GM23338 (cell line): ENCODE data around the gene GREB1L. TPM values are rescaled to one million over a fixed set of nuclear protein-coding genes. Genes with fewer than 3 reads are reported as not detected.

Experiments used
- ATAC-seq: fragments of 200-7000 bp; cut with Tn5 transposase; 3 replicates; pipeline ENCODE4 v1.9.1; 2020
- DNase-seq: peaks from one replicate; pipeline ENCODE4 v3.0.0-alpha.2; 2015; ENCODE audit warnings: low spot score
- H2AFZ ChIP-seq: fragments of 200-600 bp; sonication (generic); 2 replicates; pipeline ENCODE4 v1.8.0; 2016; ENCODE audit warnings: antibody characterized with exemption, mild to moderate bottlenecking, moderate library complexity
- H3F3A ChIP-seq: fragments of 200-600 bp; sonication (generic); replicated peaks from 2 replicates; pipeline ENCODE4 v1.8.0; 2017; ENCODE audit warnings: antibody characterized with exemption, mixed run types, low read depth
- H3K27ac ChIP-seq: fragments of 200-600 bp; sonication (generic); 2 replicates; pipeline ENCODE4 v1.6.1; 2016; ENCODE audit warnings: low read depth
- H3K27me3 ChIP-seq: fragments of 200-600 bp; sonication (generic); 2 replicates; pipeline ENCODE4 v1.8.0; 2016; ENCODE audit warnings: mild to moderate bottlenecking, mixed run types, moderate library complexity; ENCODE audit not compliant: insufficient read depth
- H3K36me3 ChIP-seq: fragments of 200-600 bp; sonication (generic); 2 replicates; pipeline ENCODE4 v1.8.0; 2016; ENCODE audit warnings: mild to moderate bottlenecking; ENCODE audit not compliant: insufficient read depth
- H3K4me1 ChIP-seq: fragments of 200-600 bp; sonication (generic); 2 replicates; pipeline ENCODE4 v1.8.0; 2016; ENCODE audit warnings: mild to moderate bottlenecking, moderate library complexity; ENCODE audit not compliant: insufficient read depth
- H3K4me2 ChIP-seq: fragments of 200-600 bp; sonication (generic); 2 replicates; pipeline ENCODE4 v1.7.1; 2017; ENCODE audit warnings: mixed run types
- H3K4me3 ChIP-seq: fragments of 200-600 bp; sonication (generic); 2 replicates; pipeline ENCODE4 v1.6.1; 2016; ENCODE audit warnings: mixed run types
- H3K79me2 ChIP-seq: fragments of 200-600 bp; sonication (generic); replicated peaks from 2 replicates; pipeline ENCODE4 v1.8.0; 2017; ENCODE audit warnings: mild to moderate bottlenecking; ENCODE audit not compliant: insufficient read depth
- H3K9me2 ChIP-seq: fragments of 200-600 bp; sonication (generic); 2 replicates; pipeline ENCODE4 v1.8.0; 2017; ENCODE audit not compliant: insufficient read depth
- H4K20me1 ChIP-seq: fragments of 200-600 bp; sonication (generic); replicated peaks from 2 replicates; pipeline ENCODE4 v1.8.0; 2017; ENCODE audit warnings: mild to moderate bottlenecking; ENCODE audit not compliant: insufficient read depth
- H3K27ac Mint-ChIP-seq: 2 replicates; pipeline ENCODE4 v1.8.0; 2020; ENCODE audit warnings: inconsistent platforms, mild to moderate bottlenecking, moderate library complexity, mixed read lengths
- H3K27me3 Mint-ChIP-seq: 3 replicates; pipeline ENCODE4 v1.8.0; 2022; ENCODE audit warnings: low read depth, mild to moderate bottlenecking, moderate library complexity, mixed read lengths, inconsistent platforms; ENCODE audit not compliant: insufficient read depth, poor library complexity
- H3K36me3 Mint-ChIP-seq: 3 replicates; pipeline ENCODE4 v1.8.0; 2021; ENCODE audit warnings: low read depth, mild to moderate bottlenecking, inconsistent platforms, moderate library complexity, mixed read lengths
- H3K4me1 Mint-ChIP-seq: 3 replicates; pipeline ENCODE4 v1.8.0; 2020; ENCODE audit warnings: mild to moderate bottlenecking, inconsistent platforms, mixed read lengths
- H3K4me3 Mint-ChIP-seq: 3 replicates; pipeline ENCODE4 v1.8.0; 2021; ENCODE audit warnings: moderate library complexity, mild to moderate bottlenecking, inconsistent platforms, mixed read lengths
- H3K9me3 Mint-ChIP-seq: 3 replicates; pipeline ENCODE4 v1.8.0; 2020; ENCODE audit warnings: moderate library complexity, mild to moderate bottlenecking, inconsistent platforms, mixed read lengths
- CREB1 ChIP-seq: fragments of 250-450 bp; sonication (Bioruptor Pico); IDR thresholded peaks from 2 replicates; pipeline ENCODE4 v1.5.0; 2020; ENCODE audit warnings: low read depth, mild to moderate bottlenecking, moderate library complexity
- EZH2 ChIP-seq: fragments of 200-600 bp; sonication (generic); IDR thresholded peaks from one replicate; pipeline ENCODE4 v1.8.0; 2017; ENCODE audit warnings: antibody characterized with exemption, mild to moderate bottlenecking, low read depth; ENCODE audit not compliant: unreplicated experiment
- EZH2phosphoT487 ChIP-seq: fragments of 200-600 bp; sonication (generic); IDR thresholded peaks from one replicate; pipeline ENCODE4 v1.8.1; 2018; ENCODE audit warnings: antibody characterized with exemption; ENCODE audit not compliant: unreplicated experiment
- REST ChIP-seq: IDR thresholded peaks from one replicate; pipeline ENCODE4 v1.6.1; 2018; ENCODE audit warnings: antibody characterized with exemption; ENCODE audit not compliant: unreplicated experiment
- STAT1 ChIP-seq: IDR thresholded peaks from one replicate; pipeline ENCODE4 v1.6.1; 2016; ENCODE audit warnings: antibody characterized with exemption; ENCODE audit not compliant: unreplicated experiment
- ZNF114 ChIP-seq: fragments of 250-450 bp; sonication (Bioruptor Pico); IDR thresholded peaks from 2 replicates; pipeline ENCODE4 v1.5.0; 2020; ENCODE audit warnings: mild to moderate bottlenecking, moderate library complexity
- ZNF331 ChIP-seq: fragments of 250-450 bp; sonication (Bioruptor Pico); IDR thresholded peaks from 2 replicates; pipeline ENCODE4 v1.5.0; 2020; ENCODE audit warnings: low read depth, mild to moderate bottlenecking, moderate library complexity
- polyA plus RNA-seq: library from polyadenylated mRNA; unstranded; fragments of >200 nt; fragmentation: Nextera tagmentation; extraction: Ambion mirVana; gene quantifications from 2 replicates; pipeline ENCODE4 v1.2.1, GENCODE V29; 2016
- total RNA-seq: library from RNA; depleted of rRNA; stranded (reverse); fragments of >200 nt; shearing (Covaris generic); gene quantifications from 2 replicates; pipeline ENCODE4 v1.2.3, GENCODE V29; 2014
- TF ChIP-seq, protein P1 (sequence below), 2 experiments: fragments of 200-600 bp in 1 of 2; sonication (generic) in 1 of 2; conservative IDR thresholded peaks; 2 replicates each; pipeline versions ENCODE4 v1.5.1 to v1.6.1; 2016 to 2017; ENCODE audit warnings: antibody characterized with exemption in 2 of 2, low read depth in 2 of 2, mild to moderate bottlenecking in 2 of 2, moderate library complexity in 1 of 2

Gene GREB1L
- total and polyA plus RNA-seq, 2 experiments from 2014 or later = 0.03 to 0.29 TPM

GRCh38 chr18:21481739-21482138 is 239.7 kb downstream of the GREB1L start:
- peaks cover 15% of the 10 kb centered on the region for H3K4me1 Mint-ChIP-seq
- H2AFZ ChIP-seq = 0 out of 2 replicates have a peak overlapping the region, but pooled peaks have one; percentile 20
- H3K79me2 ChIP-seq = no peaks in the 10 kb centered on the region
- no peak overlapping the region for H3K4me2 ChIP-seq
- TF ChIP-seq EZH2phosphoT487 (no peak), STAT1 (no peak)
- TF ChIP-seq, protein P1, sequence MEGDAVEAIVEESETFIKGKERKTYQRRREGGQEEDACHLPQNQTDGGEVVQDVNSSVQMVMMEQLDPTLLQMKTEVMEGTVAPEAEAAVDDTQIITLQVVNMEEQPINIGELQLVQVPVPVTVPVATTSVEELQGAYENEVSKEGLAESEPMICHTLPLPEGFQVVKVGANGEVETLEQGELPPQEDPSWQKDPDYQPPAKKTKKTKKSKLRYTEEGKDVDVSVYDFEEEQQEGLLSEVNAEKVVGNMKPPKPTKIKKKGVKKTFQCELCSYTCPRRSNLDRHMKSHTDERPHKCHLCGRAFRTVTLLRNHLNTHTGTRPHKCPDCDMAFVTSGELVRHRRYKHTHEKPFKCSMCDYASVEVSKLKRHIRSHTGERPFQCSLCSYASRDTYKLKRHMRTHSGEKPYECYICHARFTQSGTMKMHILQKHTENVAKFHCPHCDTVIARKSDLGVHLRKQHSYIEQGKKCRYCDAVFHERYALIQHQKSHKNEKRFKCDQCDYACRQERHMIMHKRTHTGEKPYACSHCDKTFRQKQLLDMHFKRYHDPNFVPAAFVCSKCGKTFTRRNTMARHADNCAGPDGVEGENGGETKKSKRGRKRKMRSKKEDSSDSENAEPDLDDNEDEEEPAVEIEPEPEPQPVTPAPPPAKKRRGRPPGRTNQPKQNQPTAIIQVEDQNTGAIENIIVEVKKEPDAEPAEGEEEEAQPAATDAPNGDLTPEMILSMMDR (conservative IDR thresholded peaks at IDR 0.05; ENCODE audit: low read depth in 2 of 2) = no peak
- H3K36me3 ChIP-seq = no peaks in the 10 kb centered on the region
- H3K27ac Mint-ChIP-seq = peak overlapping the region; percentile 26; the same call in 1 of the 2 replicates
- peaks cover 10% of the 10 kb centered on the region for H3K4me1 ChIP-seq
- DNase-seq (no peak), ATAC-seq (no peak)
- H3F3A ChIP-seq = no peaks in the 10 kb centered on the region
- H3K27me3 ChIP-seq = no peaks in the 10 kb centered on the region
- peaks cover 2% of the 10 kb centered on the region for H3K27me3 Mint-ChIP-seq
- no peaks in the 10 kb centered on the region for H3K9me2 ChIP-seq
- no peaks in the 10 kb centered on the region for H4K20me1 ChIP-seq
- H3K27ac ChIP-seq = no peak overlapping the region
- H3K9me3 Mint-ChIP-seq = no peaks in the 10 kb centered on the region; the same call in 2 of the 3 replicates
- no peak overlapping the region for H3K4me3 Mint-ChIP-seq
- no peak overlapping the region for H3K4me3 ChIP-seq
- H3K36me3 Mint-ChIP-seq = no peaks in the 10 kb centered on the region

DNA sequence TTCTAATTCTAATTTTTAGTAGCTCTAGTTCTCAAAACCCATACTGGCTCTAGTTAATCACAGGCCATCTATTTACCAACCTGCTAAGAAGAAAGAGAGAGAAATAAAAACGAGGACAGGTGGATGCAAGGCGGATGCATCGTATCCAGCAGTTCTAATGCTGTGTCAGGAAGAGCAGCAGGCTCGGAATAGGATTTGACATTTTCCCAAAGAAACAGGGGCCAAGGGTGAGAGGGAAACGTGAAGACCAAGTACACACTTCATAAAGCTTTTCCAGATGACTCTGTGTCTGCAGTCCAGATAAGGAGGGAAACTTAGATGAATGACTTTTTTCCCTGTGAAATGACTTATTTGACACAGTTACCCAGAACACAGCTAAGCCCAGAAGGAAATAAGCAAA is 241.0 kb downstream of the GREB1L start:
- no peak overlapping the region; the same call in 1 of the 2 replicates for H2AFZ ChIP-seq
- no peaks in the 10 kb centered on the region for H3K79me2 ChIP-seq
- no peak overlapping the region for H3K4me2 ChIP-seq
- H3K27me3 ChIP-seq = no peaks in the 10 kb centered on the region
- ATAC-seq (no peak), DNase-seq (no peak)
- Mint-ChIP-seq H3K4me1 (peaks cover 15% of the 10 kb centered on the region), H3K36me3 (no peaks in the 10 kb centered on the region), H3K27me3 (peaks cover 2% of the 10 kb centered on the region), H3K9me3 (no peaks in the 10 kb centered on the region; the same call in 2 of the 3 replicates), H3K27ac (no peak overlapping the region), H3K4me3 (no peak overlapping the region)
- no peak overlapping the region for H3K4me3 ChIP-seq
- peaks cover 10% of the 10 kb centered on the region for H3K4me1 ChIP-seq
- no peaks in the 10 kb centered on the region for H3K9me2 ChIP-seq
- no peaks in the 10 kb centered on the region for H3K36me3 ChIP-seq
- H4K20me1 ChIP-seq = no peaks in the 10 kb centered on the region
- no peaks in the 10 kb centered on the region for H3F3A ChIP-seq
- H3K27ac ChIP-seq = no peak overlapping the region
- TF ChIP-seq EZH2phosphoT487 (no peak), ZNF114 (CRISPR knock-in tag) (no peak), ZNF331 (CRISPR knock-in tag) (no peak), REST (no peak), CREB1 (CRISPR knock-in tag) (no peak), EZH2 (no peak)
- TF ChIP-seq, protein P1 (conservative IDR thresholded peaks at IDR 0.05; ENCODE audit: low read depth in 2 of 2) = no peak
